Mesendoderm (in vitro differentiated cells): ENCODE results near the gene TESMIN.

Source experiments
- DNase-seq: peaks from one replicate; pipeline ENCODE4 v3.0.0; 2013
- H2AK5ac ChIP-seq: 2 replicates; pipeline ENCODE4 v1.6.1; 2013; ENCODE audit warnings: low read length, inconsistent platforms
- H2BK120ac ChIP-seq: 2 replicates; pipeline ENCODE4 v1.6.1; 2013; ENCODE audit warnings: low read depth, mild to moderate bottlenecking, low read length, moderate library complexity, mixed read lengths
- H2BK15ac ChIP-seq: replicated peaks from 2 replicates; pipeline ENCODE4 v1.6.1; 2013; ENCODE audit warnings: low read depth, mild to moderate bottlenecking, moderate library complexity
- H2BK5ac ChIP-seq: 2 replicates; pipeline ENCODE4 v1.6.1; 2013; ENCODE audit warnings: low read length, inconsistent platforms
- H3K18ac ChIP-seq: 2 replicates; pipeline ENCODE4 v1.6.1; 2013; ENCODE audit warnings: mild to moderate bottlenecking, low read length, mixed read lengths
- H3K23ac ChIP-seq: one replicate; pipeline ENCODE4 v1.6.1; 2013; ENCODE audit warnings: low read length
- H3K27ac ChIP-seq: 2 replicates; pipeline ENCODE4 v1.5.1; 2013; ENCODE audit warnings: low read depth, mild to moderate bottlenecking, inconsistent platforms, low read length, moderate library complexity
- H3K27me3 ChIP-seq: 2 replicates; pipeline ENCODE4 v1.6.1; 2013; ENCODE audit warnings: low read length, control low read depth, mild to moderate bottlenecking, inconsistent platforms; ENCODE audit not compliant: insufficient read depth, poor library complexity
- H3K36me3 ChIP-seq: 2 replicates; pipeline ENCODE4 v1.6.1; 2013; ENCODE audit warnings: low read length, inconsistent platforms; ENCODE audit not compliant: control insufficient read depth, insufficient read depth
- H3K4ac ChIP-seq: one replicate; pipeline ENCODE4 v1.6.1; 2013; ENCODE audit warnings: low read depth, mild to moderate bottlenecking, low read length, moderate library complexity
- H3K4me1 ChIP-seq: 2 replicates; pipeline ENCODE4 v1.6.1; 2013; ENCODE audit warnings: low read depth, low read length, inconsistent platforms; ENCODE audit not compliant: control insufficient read depth
- H3K4me2 ChIP-seq: 2 replicates; pipeline ENCODE4 v1.6.1; 2013; ENCODE audit warnings: low read length
- H3K4me3 ChIP-seq: 2 replicates; pipeline ENCODE4 v1.5.1; 2013; ENCODE audit warnings: mild to moderate bottlenecking, low read length
- H3K56ac ChIP-seq: one replicate; pipeline ENCODE4 v1.6.1; 2013; ENCODE audit warnings: low read length
- H3K79me1 ChIP-seq: 2 replicates; pipeline ENCODE4 v1.6.1; 2013; ENCODE audit warnings: low read length, inconsistent platforms
- H3K79me2 ChIP-seq: 2 replicates; pipeline ENCODE4 v1.6.1; 2013; ENCODE audit warnings: mild to moderate bottlenecking, low read length; ENCODE audit not compliant: control insufficient read depth, insufficient read depth
- H3K9ac ChIP-seq: 2 replicates; pipeline ENCODE4 v1.6.1; 2013; ENCODE audit warnings: low read length, inconsistent platforms
- H4K5ac ChIP-seq: one replicate; pipeline ENCODE4 v1.6.1; 2013; ENCODE audit warnings: low read length
- H4K8ac ChIP-seq: one replicate; pipeline ENCODE4 v1.6.1; 2013; ENCODE audit warnings: low read depth, mild to moderate bottlenecking, control low read depth, low read length, moderate library complexity
- WGBS: extraction: QIAGEN DNeasy Blood & Tissue Kit; methylation state at CpG from one replicate; pipeline ENCODE4 v1.1.7; 2013; ENCODE audit warnings: low lambda C conversion rate, missing lambda C conversion rate; ENCODE audit not compliant: insufficient coverage; ENCODE audit errors: extremely low coverage; 5-methylcytosine and 5-hydroxymethylcytosine counted together

Gene TESMIN

DNA sequence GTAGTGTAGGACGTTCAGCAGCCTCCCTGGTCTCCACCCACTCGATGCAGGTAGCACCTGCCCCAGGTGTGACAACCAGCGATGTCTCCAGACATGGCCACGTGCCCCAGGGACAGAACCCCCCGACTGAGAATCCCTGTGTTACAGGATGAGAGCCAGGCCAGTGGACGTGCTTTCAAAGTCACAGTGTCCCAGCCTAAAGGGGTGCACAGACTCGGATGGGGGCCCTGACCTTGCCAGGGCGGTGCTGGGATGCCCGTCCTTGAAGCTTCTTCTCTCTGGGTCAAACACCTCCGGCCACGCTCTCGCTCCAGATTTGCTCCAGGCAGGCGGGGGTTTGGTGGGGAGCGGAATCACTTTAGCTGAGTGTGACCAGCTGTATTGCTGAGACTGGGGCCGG lies 90.3 kb downstream of the TESMIN start:
- no peak overlapping the region for H3K4ac ChIP-seq
- no peak overlapping the region for H2AK5ac ChIP-seq
- no peak overlapping the region for H3K23ac ChIP-seq
- H4K8ac ChIP-seq, result no peak overlapping the region
- no peak overlapping the region for H2BK120ac ChIP-seq
- H4K5ac ChIP-seq, result no peak overlapping the region
- H3K4me2 ChIP-seq, result no peak overlapping the region
- no peaks in the 10 kb centered on the region for H3K36me3 ChIP-seq
- DNase-seq, result no peak
- no peaks in the 10 kb centered on the region for H3K4me1 ChIP-seq
- no peaks in the 10 kb centered on the region for H3K79me2 ChIP-seq
- H3K27ac ChIP-seq, result no peak overlapping the region
- no peaks in the 10 kb centered on the region for H3K79me1 ChIP-seq
- no peaks in the 10 kb centered on the region for H3K27me3 ChIP-seq
- no CpG with 5 or more reads among the region's 15 CpGs for WGBS
- no peak overlapping the region for H2BK15ac ChIP-seq
- H3K4me3 ChIP-seq, result no peak overlapping the region
- H3K18ac ChIP-seq, result no peak overlapping the region
- no peak overlapping the region for H2BK5ac ChIP-seq
- no peak overlapping the region for H3K56ac ChIP-seq
- H3K9ac ChIP-seq, result no peak overlapping the region

DNA sequence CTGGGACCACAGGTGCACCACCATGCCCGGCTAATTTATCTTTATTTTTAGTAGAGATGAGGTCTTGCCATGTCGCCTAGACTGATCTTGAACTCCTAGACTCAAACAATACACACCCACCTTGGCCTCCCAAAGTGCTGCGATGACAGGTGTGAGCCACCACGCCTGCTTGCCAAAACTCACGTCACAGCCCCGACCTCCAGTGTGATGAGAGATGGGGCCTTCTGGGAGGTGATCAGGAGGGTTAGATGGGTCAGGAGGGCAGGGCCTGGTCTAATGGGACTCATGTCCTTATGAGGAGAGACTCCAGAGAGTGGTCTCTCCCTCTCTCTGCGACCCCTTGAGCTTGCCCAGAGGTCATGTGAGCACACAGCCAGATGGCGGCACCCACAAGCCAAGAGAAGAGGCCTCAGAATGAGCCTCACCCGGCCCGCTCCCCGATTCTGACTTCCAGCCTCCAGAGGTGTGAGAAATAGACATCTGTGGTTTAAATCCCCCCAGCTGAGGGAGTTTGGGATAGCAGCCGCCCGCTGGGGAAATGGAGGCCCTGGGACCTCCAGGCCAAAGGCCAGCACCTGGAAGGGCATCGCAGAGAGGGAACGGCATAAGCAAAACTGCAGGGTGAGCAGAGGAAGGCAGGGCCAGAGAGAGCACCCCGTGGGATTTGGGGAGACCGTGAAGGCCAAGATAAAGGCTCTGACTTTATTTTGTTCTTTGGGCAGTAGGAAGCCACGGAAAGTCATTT lies 91.1 kb downstream of the TESMIN start:
- Histone ChIP-seq H2BK15ac (no peak overlapping the region), H3K9ac (no peak overlapping the region), H3K79me2 (no peaks in the 10 kb centered on the region), H3K4me3 (no peak overlapping the region), H3K79me1 (no peaks in the 10 kb centered on the region), H3K27me3 (no peaks in the 10 kb centered on the region), H3K36me3 (no peaks in the 10 kb centered on the region), H4K5ac (no peak overlapping the region), H2BK5ac (no peak overlapping the region), H2AK5ac (no peak overlapping the region), H3K56ac (no peak overlapping the region), H3K4me2 (no peak overlapping the region), H3K23ac (no peak overlapping the region), H4K8ac (no peak overlapping the region), H3K27ac (no peak overlapping the region), H3K18ac (no peak overlapping the region), H2BK120ac (no peak overlapping the region), H3K4ac (no peak overlapping the region), H3K4me1 (no peaks in the 10 kb centered on the region)
- no CpG with 5 or more reads among the region's 18 CpGs for WGBS
- DNase-seq, result no peak

DNA sequence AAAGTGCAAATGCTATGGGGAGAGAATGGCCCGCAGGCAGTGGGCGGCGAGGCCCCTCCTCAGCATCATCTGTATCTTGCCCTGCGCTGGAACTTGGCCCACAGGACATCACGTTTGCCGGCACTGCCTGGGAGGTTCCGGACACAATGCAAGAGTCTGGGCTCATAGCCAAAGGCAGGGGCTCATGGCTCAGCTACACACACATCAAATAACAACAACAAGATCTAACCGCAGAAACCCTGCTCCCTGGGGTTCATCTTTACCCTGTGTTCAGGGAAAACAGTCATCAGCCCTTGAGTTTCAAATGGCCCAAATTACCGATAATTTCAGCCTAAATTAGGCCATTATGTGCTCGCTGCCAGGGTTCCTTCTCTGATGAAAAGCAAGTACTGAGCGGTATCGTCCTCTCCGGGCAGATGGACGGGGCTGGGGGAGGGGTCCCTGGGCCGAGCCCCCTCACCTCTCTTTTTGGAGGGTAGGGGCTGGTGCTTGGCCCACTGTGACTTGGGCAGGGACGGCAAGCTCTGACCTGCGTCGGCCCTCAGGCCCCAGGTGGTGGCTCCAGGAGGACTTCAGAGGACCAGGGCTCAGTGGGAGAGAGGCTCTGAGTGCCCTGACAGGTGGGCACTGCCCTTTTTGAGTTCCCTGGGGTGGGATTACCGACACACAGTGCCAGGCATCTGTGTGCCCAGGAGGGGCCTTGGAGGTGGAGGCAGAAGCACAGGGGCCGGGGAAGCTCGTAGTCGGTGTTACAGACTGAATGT lies 92.0 kb downstream of the TESMIN start:
- Histone ChIP-seq H3K9ac (no peak overlapping the region), H2AK5ac (no peak overlapping the region), H3K56ac (no peak overlapping the region), H3K79me2 (no peaks in the 10 kb centered on the region), H2BK15ac (no peak overlapping the region), H3K27me3 (no peaks in the 10 kb centered on the region), H3K4ac (no peak overlapping the region), H4K5ac (no peak overlapping the region), H3K4me3 (no peak overlapping the region), H3K36me3 (no peaks in the 10 kb centered on the region), H3K4me1 (no peaks in the 10 kb centered on the region), H3K18ac (no peak overlapping the region), H3K27ac (no peak overlapping the region), H3K23ac (no peak overlapping the region), H2BK120ac (no peak overlapping the region), H2BK5ac (no peak overlapping the region), H4K8ac (no peak overlapping the region), H3K79me1 (no peaks in the 10 kb centered on the region), H3K4me2 (no peak overlapping the region)
- no peak for DNase-seq
- WGBS, result no CpG with 5 or more reads among the region's 22 CpGs

DNA sequence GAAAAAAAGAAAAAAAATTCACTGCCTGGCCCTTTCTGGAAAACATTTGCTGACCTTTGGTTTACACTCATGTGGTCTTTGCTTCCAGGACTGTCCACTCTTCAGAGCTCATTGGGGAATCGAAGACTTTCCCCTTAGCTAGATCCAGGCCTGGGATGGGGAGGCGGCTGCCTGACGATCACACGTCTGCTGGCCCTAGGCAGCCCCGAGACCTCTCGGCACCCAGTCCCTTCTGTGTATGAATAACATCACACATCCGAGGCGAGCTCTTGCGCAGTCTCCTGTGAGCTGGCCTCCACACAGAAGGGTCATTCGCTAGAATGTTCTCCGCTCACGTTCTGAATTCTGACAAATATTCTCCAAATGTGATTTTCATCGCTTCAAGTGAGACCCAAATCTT lies 92.7 kb downstream of the TESMIN start:
- Histone ChIP-seq H3K4ac (no peak overlapping the region), H4K8ac (no peak overlapping the region), H4K5ac (no peak overlapping the region), H3K36me3 (no peaks in the 10 kb centered on the region), H3K56ac (no peak overlapping the region), H3K18ac (no peak overlapping the region), H3K27me3 (no peaks in the 10 kb centered on the region), H2BK5ac (no peak overlapping the region), H2AK5ac (no peak overlapping the region), H3K4me1 (no peaks in the 10 kb centered on the region), H2BK120ac (no peak overlapping the region), H3K23ac (no peak overlapping the region), H3K79me2 (no peaks in the 10 kb centered on the region), H3K4me3 (no peak overlapping the region), H3K27ac (no peak overlapping the region), H3K4me2 (no peak overlapping the region), H3K79me1 (no peaks in the 10 kb centered on the region), H3K9ac (no peak overlapping the region), H2BK15ac (no peak overlapping the region)
- no CpG with 5 or more reads among the region's 13 CpGs for WGBS
- DNase-seq, result no peak

DNA sequence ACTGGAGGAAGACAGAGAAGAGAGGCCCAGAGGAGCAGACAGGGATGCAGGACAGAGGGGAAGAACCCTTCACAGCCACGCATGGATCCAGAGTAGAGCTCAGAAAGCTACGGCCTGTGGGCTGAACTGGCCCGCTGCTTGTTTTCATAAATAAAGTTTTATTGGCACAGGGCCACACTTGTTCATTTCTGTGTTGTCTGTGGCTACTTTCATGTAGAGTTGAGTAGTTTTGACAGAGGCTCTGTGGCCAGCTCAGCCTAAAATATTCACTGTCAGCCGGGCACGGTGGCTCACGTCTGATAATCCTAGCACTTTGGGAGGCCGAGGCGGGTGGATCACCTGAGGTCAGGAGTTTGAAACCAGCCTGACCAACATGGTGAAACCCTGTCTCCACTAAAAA lies 93.2 kb downstream of the TESMIN start:
- H3K9ac ChIP-seq, result no peak overlapping the region
- no peaks in the 10 kb centered on the region for H3K27me3 ChIP-seq
- no peak overlapping the region for H2BK5ac ChIP-seq
- H3K4me2 ChIP-seq, result no peak overlapping the region
- H3K56ac ChIP-seq, result no peak overlapping the region
- WGBS, result no CpG with 5 or more reads among the region's 8 CpGs
- H2AK5ac ChIP-seq, result no peak overlapping the region
- H3K79me1 ChIP-seq, result no peaks in the 10 kb centered on the region
- no peak overlapping the region for H3K27ac ChIP-seq
- H4K8ac ChIP-seq, result no peak overlapping the region
- H3K23ac ChIP-seq, result no peak overlapping the region
- H3K4ac ChIP-seq, result no peak overlapping the region
- H3K4me1 ChIP-seq, result no peaks in the 10 kb centered on the region
- H3K18ac ChIP-seq, result no peak overlapping the region
- H4K5ac ChIP-seq, result no peak overlapping the region
- H3K4me3 ChIP-seq, result no peak overlapping the region
- no peaks in the 10 kb centered on the region for H3K36me3 ChIP-seq
- DNase-seq, result no peak
- H2BK15ac ChIP-seq, result no peak overlapping the region
- no peak overlapping the region for H2BK120ac ChIP-seq
- H3K79me2 ChIP-seq, result no peaks in the 10 kb centered on the region
